ENCODE measurements around the gene SDHAF2.
"Not testable (repeated sequence)": the region's sequence is repeated elsewhere in the genome, so short reads cannot be mapped to it uniquely, and the experiment has no call there.

SDHAF2 gene

GRCh38 chr11:61474013-61474643 lies 44.2 kb downstream of the SDHAF2 start:
- no peak for DNase-seq (ENCODE audit: extremely low read depth in 1 of 2, low read depth in 1 of 2)

DNA sequence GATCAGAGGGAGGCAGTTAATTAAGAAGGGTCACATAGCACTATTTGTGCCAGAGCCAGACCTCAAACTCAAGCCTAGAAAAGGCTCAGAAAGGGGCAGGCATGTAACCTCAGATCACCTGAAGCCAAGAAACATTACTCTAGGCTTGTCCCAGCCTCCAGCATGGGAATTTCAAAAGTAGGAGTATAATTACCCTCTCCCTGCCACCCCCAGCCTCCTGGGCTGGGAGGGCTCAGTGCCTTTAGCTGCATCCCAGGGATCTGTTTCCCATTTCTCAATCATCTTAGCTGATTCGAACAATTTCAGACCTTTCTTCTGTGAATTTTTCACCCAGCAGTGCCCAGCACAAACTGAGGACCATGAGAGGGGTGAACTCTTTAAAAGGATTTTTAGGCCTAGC lies 45.5 kb downstream of the SDHAF2 start:
- DNase-seq (ENCODE audit: extremely low read depth in 1 of 2, low read depth in 1 of 2): no peak

- DNase-seq (ENCODE audit: extremely low read depth in 1 of 2, low read depth in 1 of 2): no peak
These were observed 46.4 kb downstream of the SDHAF2 start for GRCh38 chr11:61476371-61476770.

GRCh38 chr11:61477126-61477525 lies 47.2 kb downstream of the SDHAF2 start:
- no peak for DNase-seq (ENCODE audit: extremely low read depth in 1 of 2, low read depth in 1 of 2)

- peak in 1 of 2 donors; percentile 11 for DNase-seq (ENCODE audit: extremely low read depth in 1 of 2, low read depth in 1 of 2)
These were observed 47.8 kb downstream of the SDHAF2 start for GRCh38 chr11:61477727-61478148.

- not testable (repeated sequence) for DNase-seq (ENCODE audit: extremely low read depth in 1 of 2, low read depth in 1 of 2)
These were observed 49.6 kb downstream of the SDHAF2 start for GRCh38 chr11:61479360-61480058.

DNA sequence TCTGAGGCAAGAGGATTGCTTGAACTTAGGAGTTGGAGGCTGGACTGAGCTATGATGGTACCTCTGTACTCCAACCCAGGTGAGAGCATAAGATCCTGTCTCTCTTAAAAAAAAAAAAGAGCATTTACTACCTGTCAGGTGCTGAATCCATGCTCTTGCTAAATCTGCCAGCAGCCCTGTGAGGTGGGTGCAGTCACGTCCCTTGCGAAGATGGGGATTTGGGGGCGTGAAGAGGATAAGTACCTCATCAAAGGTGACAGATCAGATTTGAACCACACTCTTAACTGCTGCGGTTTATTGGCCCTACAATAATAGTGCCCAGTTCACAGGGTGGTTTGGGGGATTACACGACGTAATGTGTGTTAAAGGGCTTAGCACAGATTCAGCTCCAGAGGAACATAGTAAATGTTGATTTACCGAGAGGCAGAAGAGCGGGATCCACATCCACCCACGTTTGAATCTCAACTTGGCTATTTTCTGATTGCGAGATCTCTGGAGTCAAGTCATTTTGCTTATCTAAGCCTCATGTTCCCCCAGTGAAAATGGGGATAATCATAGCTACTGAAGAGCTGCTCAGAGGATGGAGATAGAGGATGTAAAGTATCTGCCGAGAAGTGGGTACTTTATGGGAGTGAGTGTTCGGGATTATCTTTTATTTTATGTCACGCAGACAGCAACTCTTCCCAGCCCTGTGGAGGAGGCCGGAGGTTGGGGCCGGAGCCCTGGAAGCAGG lies 50.5 kb downstream of the SDHAF2 start:
- no peak for DNase-seq (ENCODE audit: extremely low read depth in 1 of 2, low read depth in 1 of 2)

- DNase-seq (ENCODE audit: extremely low read depth in 1 of 2, low read depth in 1 of 2): no peak
These were observed 51.0 kb downstream of the SDHAF2 start for GRCh38 chr11:61480994-61481335.

- DNase-seq (ENCODE audit: extremely low read depth in 1 of 2, low read depth in 1 of 2): no peak
These were observed 51.9 kb downstream of the SDHAF2 start for GRCh38 chr11:61481806-61482205.

GRCh38 chr11:61482513-61482912 lies 52.6 kb downstream of the SDHAF2 start:
- no peak for DNase-seq (ENCODE audit: extremely low read depth in 1 of 2, low read depth in 1 of 2)

DNA sequence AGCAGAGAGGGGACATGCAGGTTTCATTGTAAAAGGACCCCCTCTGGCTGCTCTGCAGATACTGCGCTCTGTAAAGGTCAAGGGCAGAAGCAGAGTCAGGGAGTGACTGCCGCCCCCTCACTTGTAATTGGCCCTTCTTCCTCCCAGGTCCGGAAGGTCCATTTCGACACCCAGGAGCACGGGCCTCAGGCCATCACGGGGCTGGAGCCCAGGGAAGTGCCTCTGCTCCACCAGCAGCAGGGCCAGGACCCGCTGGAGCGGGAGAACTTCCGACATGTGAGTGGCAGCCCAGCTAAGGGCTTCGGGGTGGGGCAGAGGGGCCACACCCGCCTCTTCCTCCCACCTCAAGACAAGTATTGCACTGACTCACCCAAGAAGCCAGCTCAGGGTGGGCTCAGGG lies 54.6 kb downstream of the SDHAF2 start:
- no peak for DNase-seq (ENCODE audit: extremely low read depth in 1 of 2, low read depth in 1 of 2)

DNA sequence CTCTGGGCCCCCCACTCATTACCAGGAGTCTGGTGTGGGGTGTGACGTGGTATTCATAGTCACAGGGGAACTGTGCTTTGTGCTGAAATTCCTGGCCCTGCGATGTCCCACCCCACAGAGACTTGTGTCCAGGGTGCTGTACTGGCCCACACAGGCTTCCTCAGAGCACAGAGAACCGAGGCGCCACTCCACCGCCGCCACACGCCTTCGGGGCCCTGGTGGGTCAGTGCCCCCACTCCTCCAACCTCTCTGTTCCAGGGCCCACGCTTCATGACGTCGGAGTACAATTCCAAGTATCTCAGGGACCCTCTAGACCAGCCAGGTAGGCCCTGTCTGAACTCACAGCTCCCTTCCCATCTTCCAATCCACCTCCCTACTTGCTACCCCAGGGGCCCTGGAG lies 55.2 kb downstream of the SDHAF2 start:
- no peak for DNase-seq (ENCODE audit: extremely low read depth in 1 of 2, low read depth in 1 of 2)

GRCh38 chr11:61486011-61486620 lies 56.2 kb downstream of the SDHAF2 start:
- no peak for DNase-seq (ENCODE audit: extremely low read depth in 1 of 2, low read depth in 1 of 2)

DNA sequence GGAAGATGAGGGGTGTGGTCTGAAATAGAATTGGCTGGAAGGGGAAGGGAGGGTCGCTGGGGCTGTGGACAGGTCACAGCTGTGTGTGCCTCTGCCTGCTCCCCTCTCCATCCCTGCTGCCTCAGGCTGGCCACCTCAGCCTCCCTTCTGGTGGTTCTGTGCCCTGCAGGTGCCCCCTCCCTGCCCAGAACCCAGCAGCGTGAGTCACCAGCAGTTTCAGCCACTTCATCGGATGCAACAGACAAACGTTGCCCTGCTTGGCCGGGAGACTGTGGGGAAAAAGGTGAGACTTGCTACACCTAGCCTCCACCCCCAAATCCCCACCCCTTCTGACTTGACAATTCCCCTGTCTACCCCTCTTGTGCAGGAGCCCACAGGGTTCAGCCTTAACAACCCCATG lies 56.9 kb downstream of the SDHAF2 start:
- no peak for DNase-seq (ENCODE audit: extremely low read depth in 1 of 2, low read depth in 1 of 2)

DNA sequence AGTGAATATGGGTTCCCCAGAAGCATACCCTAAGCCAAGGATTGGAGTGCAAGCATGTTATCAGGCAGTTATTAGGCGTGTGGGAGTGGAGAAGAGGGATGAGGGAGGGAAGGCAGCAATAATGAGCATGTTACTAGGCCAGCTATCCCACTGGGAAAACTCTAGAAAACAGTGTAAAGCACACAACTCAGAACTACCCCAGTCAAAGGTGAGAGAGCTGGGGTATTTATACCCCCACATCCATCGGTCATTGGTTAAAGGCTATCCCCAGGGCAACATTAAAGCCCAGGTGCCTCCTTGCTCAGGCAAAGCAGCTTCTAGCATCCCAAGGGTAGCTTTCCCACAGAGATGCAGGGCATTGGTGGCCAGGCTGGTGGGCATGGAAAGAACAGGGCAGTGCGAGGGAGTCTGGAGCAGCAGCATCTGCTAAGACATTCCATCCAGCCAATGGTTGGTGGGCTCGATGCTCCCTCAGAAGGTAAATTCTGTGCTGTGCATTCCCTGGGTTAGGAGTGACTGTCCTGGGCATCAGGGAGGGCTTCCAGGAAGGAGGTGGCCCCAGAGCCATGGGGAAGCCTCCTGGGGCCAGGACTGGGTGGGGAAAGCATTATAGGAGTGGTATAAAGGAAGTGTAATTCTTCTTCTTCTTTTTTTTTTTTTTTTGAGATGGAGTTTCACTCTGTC lies 57.6 kb downstream of the SDHAF2 start:
- no peak for DNase-seq (ENCODE audit: extremely low read depth in 1 of 2, low read depth in 1 of 2)

DNA sequence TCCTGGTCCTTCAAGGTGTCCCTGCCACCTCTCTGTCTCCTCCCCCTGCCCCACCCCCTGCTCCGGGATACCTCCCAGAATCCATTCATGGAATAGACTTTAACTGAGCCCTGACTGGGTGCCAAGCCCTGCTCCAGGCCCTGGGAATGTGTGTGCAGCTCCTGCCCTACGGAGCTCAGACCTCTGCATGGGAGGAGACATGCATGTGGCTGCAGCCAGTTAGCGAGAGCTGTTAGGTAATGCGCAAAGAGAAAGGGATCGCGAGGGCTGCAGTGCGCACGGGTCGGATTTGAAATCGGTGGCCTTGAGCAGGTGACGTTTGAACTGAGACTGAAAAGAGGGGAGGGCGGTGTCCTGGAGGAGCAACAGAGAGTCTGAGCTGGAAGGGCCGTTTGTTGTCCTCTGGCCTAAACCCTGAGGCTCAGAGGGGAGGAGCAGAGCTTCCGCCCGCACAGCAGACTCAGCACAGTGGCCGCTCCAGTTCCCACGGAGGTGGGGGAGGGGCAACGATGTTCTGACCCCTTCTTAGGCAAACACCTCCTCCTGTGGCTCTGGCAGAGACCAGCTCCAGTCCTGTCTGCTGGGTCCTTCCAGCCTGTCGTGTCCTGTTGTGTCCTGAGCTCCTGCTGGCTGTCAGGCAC lies 58.8 kb downstream of the SDHAF2 start:
- DNase-seq (ENCODE audit: extremely low read depth in 1 of 2, low read depth in 1 of 2): no peak

- DNase-seq (ENCODE audit: extremely low read depth in 1 of 2, low read depth in 1 of 2): no peak
These were observed 60.2 kb downstream of the SDHAF2 start for GRCh38 chr11:61489833-61490721.

GRCh38 chr11:61491736-61492395 lies 61.9 kb downstream of the SDHAF2 start:
- DNase-seq (ENCODE audit: extremely low read depth in 1 of 2, low read depth in 1 of 2): no peak

DNA sequence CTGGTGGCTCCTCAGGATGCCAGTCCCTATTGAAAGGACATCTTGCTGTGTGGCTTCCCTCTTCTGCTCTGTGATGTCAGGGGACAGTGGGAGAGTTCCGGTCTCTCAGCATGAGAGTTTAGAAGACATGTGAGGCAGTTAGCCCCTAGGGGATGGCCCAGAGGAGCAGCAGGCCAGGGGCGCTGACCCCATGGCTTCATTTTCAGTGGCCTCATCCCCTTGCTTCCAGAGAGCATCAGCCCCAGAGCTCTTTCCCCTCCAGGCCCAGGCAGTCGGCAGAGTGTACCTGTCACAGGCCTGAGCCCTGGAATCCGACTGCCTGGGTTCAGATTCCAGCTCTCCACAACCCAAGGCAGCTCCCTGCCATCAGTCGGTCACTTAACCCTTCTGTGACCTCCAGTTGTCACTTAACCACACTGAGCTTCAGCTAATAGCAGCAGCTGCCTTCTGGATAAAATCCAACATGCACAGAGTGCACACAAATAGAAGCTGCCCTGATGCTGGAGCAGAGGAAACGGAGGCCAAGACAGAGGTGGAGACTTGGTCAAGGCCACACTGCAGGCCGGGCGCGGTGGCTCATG lies 64.5 kb downstream of the SDHAF2 start:
- DNase-seq (ENCODE audit: extremely low read depth in 1 of 2, low read depth in 1 of 2): no peak

Data from stimulated activated CD8-positive, alpha-beta memory T cell treated with anti-CD3 and anti-CD28 coated beads, Interleukin-7, amount 100 ng/mL, for 48 hours (primary cell).